GM23338 (cell line): Measurements from ENCODE around the gene MATK. TPM values are rescaled to one million over a fixed set of nuclear protein-coding genes. Genes with fewer than 3 reads are reported as not detected.

ENCODE experiments used
- ATAC-seq: fragments of 200-7000 bp; cut with Tn5 transposase; 3 replicates; pipeline ENCODE4 v1.9.1; 2020
- DNase-seq: peaks from one replicate; pipeline ENCODE4 v3.0.0-alpha.2; 2015; ENCODE audit warnings: low spot score
- H2AFZ ChIP-seq: fragments of 200-600 bp; sonication (generic); 2 replicates; pipeline ENCODE4 v1.8.0; 2016; ENCODE audit warnings: antibody characterized with exemption, mild to moderate bottlenecking, moderate library complexity
- H3F3A ChIP-seq: fragments of 200-600 bp; sonication (generic); replicated peaks from 2 replicates; pipeline ENCODE4 v1.8.0; 2017; ENCODE audit warnings: antibody characterized with exemption, mixed run types, low read depth
- H3K27ac ChIP-seq: fragments of 200-600 bp; sonication (generic); 2 replicates; pipeline ENCODE4 v1.6.1; 2016; ENCODE audit warnings: low read depth
- H3K27me3 ChIP-seq: fragments of 200-600 bp; sonication (generic); 2 replicates; pipeline ENCODE4 v1.8.0; 2016; ENCODE audit warnings: mild to moderate bottlenecking, mixed run types, moderate library complexity; ENCODE audit not compliant: insufficient read depth
- H3K36me3 ChIP-seq: fragments of 200-600 bp; sonication (generic); 2 replicates; pipeline ENCODE4 v1.8.0; 2016; ENCODE audit warnings: mild to moderate bottlenecking; ENCODE audit not compliant: insufficient read depth
- H3K4me1 ChIP-seq: fragments of 200-600 bp; sonication (generic); 2 replicates; pipeline ENCODE4 v1.8.0; 2016; ENCODE audit warnings: mild to moderate bottlenecking, moderate library complexity; ENCODE audit not compliant: insufficient read depth
- H3K4me2 ChIP-seq: fragments of 200-600 bp; sonication (generic); 2 replicates; pipeline ENCODE4 v1.7.1; 2017; ENCODE audit warnings: mixed run types
- H3K4me3 ChIP-seq: fragments of 200-600 bp; sonication (generic); 2 replicates; pipeline ENCODE4 v1.6.1; 2016; ENCODE audit warnings: mixed run types
- H3K79me2 ChIP-seq: fragments of 200-600 bp; sonication (generic); replicated peaks from 2 replicates; pipeline ENCODE4 v1.8.0; 2017; ENCODE audit warnings: mild to moderate bottlenecking; ENCODE audit not compliant: insufficient read depth
- H3K9me2 ChIP-seq: fragments of 200-600 bp; sonication (generic); 2 replicates; pipeline ENCODE4 v1.8.0; 2017; ENCODE audit not compliant: insufficient read depth
- H4K20me1 ChIP-seq: fragments of 200-600 bp; sonication (generic); replicated peaks from 2 replicates; pipeline ENCODE4 v1.8.0; 2017; ENCODE audit warnings: mild to moderate bottlenecking; ENCODE audit not compliant: insufficient read depth
- H3K27ac Mint-ChIP-seq: 2 replicates; pipeline ENCODE4 v1.8.0; 2020; ENCODE audit warnings: inconsistent platforms, mild to moderate bottlenecking, moderate library complexity, mixed read lengths
- H3K27me3 Mint-ChIP-seq: 3 replicates; pipeline ENCODE4 v1.8.0; 2022; ENCODE audit warnings: low read depth, mild to moderate bottlenecking, moderate library complexity, mixed read lengths, inconsistent platforms; ENCODE audit not compliant: insufficient read depth, poor library complexity
- H3K36me3 Mint-ChIP-seq: 3 replicates; pipeline ENCODE4 v1.8.0; 2021; ENCODE audit warnings: low read depth, mild to moderate bottlenecking, inconsistent platforms, moderate library complexity, mixed read lengths
- H3K4me1 Mint-ChIP-seq: 3 replicates; pipeline ENCODE4 v1.8.0; 2020; ENCODE audit warnings: mild to moderate bottlenecking, inconsistent platforms, mixed read lengths
- H3K4me3 Mint-ChIP-seq: 3 replicates; pipeline ENCODE4 v1.8.0; 2021; ENCODE audit warnings: moderate library complexity, mild to moderate bottlenecking, inconsistent platforms, mixed read lengths
- H3K9me3 Mint-ChIP-seq: 3 replicates; pipeline ENCODE4 v1.8.0; 2020; ENCODE audit warnings: moderate library complexity, mild to moderate bottlenecking, inconsistent platforms, mixed read lengths
- CREB1 ChIP-seq: fragments of 250-450 bp; sonication (Bioruptor Pico); IDR thresholded peaks from 2 replicates; pipeline ENCODE4 v1.5.0; 2020; ENCODE audit warnings: low read depth, mild to moderate bottlenecking, moderate library complexity
- ETS1 ChIP-seq: IDR thresholded peaks from 2 replicates; pipeline ENCODE4 v1.6.1; 2016; ENCODE audit warnings: antibody characterized with exemption
- EZH2 ChIP-seq: fragments of 200-600 bp; sonication (generic); IDR thresholded peaks from one replicate; pipeline ENCODE4 v1.8.0; 2017; ENCODE audit warnings: antibody characterized with exemption, mild to moderate bottlenecking, low read depth; ENCODE audit not compliant: unreplicated experiment
- EZH2phosphoT487 ChIP-seq: fragments of 200-600 bp; sonication (generic); IDR thresholded peaks from one replicate; pipeline ENCODE4 v1.8.1; 2018; ENCODE audit warnings: antibody characterized with exemption; ENCODE audit not compliant: unreplicated experiment
- JUNB ChIP-seq: IDR thresholded peaks from one replicate; pipeline ENCODE4 v1.6.1; 2016; ENCODE audit warnings: antibody characterized with exemption; ENCODE audit not compliant: unreplicated experiment
- NANOG ChIP-seq: IDR thresholded peaks from 2 replicates; pipeline ENCODE4 v1.6.1; 2016; ENCODE audit warnings: antibody characterized with exemption, borderline replicate concordance
- REST ChIP-seq: IDR thresholded peaks from one replicate; pipeline ENCODE4 v1.6.1; 2018; ENCODE audit warnings: antibody characterized with exemption; ENCODE audit not compliant: unreplicated experiment
- STAT1 ChIP-seq: IDR thresholded peaks from one replicate; pipeline ENCODE4 v1.6.1; 2016; ENCODE audit warnings: antibody characterized with exemption; ENCODE audit not compliant: unreplicated experiment
- ZNF114 ChIP-seq: fragments of 250-450 bp; sonication (Bioruptor Pico); IDR thresholded peaks from 2 replicates; pipeline ENCODE4 v1.5.0; 2020; ENCODE audit warnings: mild to moderate bottlenecking, moderate library complexity
- ZNF331 ChIP-seq: fragments of 250-450 bp; sonication (Bioruptor Pico); IDR thresholded peaks from 2 replicates; pipeline ENCODE4 v1.5.0; 2020; ENCODE audit warnings: low read depth, mild to moderate bottlenecking, moderate library complexity
- polyA plus RNA-seq: library from polyadenylated mRNA; unstranded; fragments of >200 nt; fragmentation: Nextera tagmentation; extraction: Ambion mirVana; gene quantifications from 2 replicates; pipeline ENCODE4 v1.2.1, GENCODE V29; 2016
- total RNA-seq: library from RNA; depleted of rRNA; stranded (reverse); fragments of >200 nt; shearing (Covaris generic); gene quantifications from 2 replicates; pipeline ENCODE4 v1.2.3, GENCODE V29; 2014
- TF ChIP-seq, protein P1 (sequence below), 2 experiments: fragments of 200-600 bp in 1 of 2; sonication (generic) in 1 of 2; conservative IDR thresholded peaks; 2 replicates each; pipeline versions ENCODE4 v1.5.1 to v1.6.1; 2016 to 2017; ENCODE audit warnings: antibody characterized with exemption in 2 of 2, low read depth in 2 of 2, mild to moderate bottlenecking in 2 of 2, moderate library complexity in 1 of 2
- TF ChIP-seq, protein P2 (sequence below): fragments of 250-450 bp; sonication (Bioruptor Pico); IDR thresholded peaks from 2 replicates; pipeline ENCODE4 v1.5.0; 2020; ENCODE audit warnings: mild to moderate bottlenecking, moderate library complexity

The MATK gene
- total and polyA plus RNA-seq, 2 experiments from 2014 or later, result 13.4 to 21.4 TPM

DNA sequence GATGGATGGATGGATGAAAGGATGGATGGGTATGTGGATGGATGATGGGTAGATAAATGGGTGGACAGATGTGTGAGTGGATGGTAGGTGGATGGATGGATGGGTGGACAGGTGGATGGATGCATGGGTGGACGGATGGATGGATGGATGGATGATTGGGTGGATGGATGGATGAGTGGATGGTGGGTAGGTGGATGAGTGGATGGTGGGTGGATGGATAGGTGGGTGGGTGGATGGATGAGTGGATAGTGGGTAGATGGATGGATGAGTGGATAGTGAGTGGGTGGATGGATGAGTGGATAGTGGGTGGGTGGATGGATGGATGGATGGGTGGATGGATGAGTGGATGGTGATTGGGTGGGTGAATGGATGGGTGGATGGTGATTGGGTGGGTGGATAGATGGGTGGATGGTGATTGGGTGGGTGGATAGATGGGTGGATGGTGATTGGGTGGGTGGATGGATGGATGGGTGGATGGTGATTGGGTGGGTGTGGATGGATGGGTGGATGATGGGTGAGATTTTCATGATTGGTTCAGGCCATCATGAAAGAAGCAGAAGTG is 9.6 kb downstream of the MATK start:
- Mint-ChIP-seq H3K36me3 (peaks cover 9% of the 10 kb centered on the region), H3K4me3 (no peak overlapping the region), H3K27ac (no peak overlapping the region), H3K27me3 (peaks cover 5% of the 10 kb centered on the region), H3K9me3 (peaks cover 15% of the 10 kb centered on the region), H3K4me1 (peaks cover 3% of the 10 kb centered on the region)
- Histone ChIP-seq H2AFZ (no peak overlapping the region), H3K27me3 (no peaks in the 10 kb centered on the region), H3F3A (no peaks in the 10 kb centered on the region), H4K20me1 (no peaks in the 10 kb centered on the region), H3K4me2 (no peak overlapping the region), H3K4me1 (no peaks in the 10 kb centered on the region), H3K4me3 (no peak overlapping the region), H3K36me3 (no peaks in the 10 kb centered on the region; the same call in 1 of the 2 replicates), H3K9me2 (no peaks in the 10 kb centered on the region), H3K27ac (no peak overlapping the region), H3K79me2 (no peaks in the 10 kb centered on the region)
- TF ChIP-seq NANOG (no peak), REST (no peak), EZH2 (no peak), CREB1 (CRISPR knock-in tag) (no peak), JUNB (no peak), ETS1 (no peak), STAT1 (no peak), ZNF331 (CRISPR knock-in tag) (no peak), ZNF114 (CRISPR knock-in tag) (no peak), EZH2phosphoT487 (no peak)
- TF ChIP-seq, protein P1, sequence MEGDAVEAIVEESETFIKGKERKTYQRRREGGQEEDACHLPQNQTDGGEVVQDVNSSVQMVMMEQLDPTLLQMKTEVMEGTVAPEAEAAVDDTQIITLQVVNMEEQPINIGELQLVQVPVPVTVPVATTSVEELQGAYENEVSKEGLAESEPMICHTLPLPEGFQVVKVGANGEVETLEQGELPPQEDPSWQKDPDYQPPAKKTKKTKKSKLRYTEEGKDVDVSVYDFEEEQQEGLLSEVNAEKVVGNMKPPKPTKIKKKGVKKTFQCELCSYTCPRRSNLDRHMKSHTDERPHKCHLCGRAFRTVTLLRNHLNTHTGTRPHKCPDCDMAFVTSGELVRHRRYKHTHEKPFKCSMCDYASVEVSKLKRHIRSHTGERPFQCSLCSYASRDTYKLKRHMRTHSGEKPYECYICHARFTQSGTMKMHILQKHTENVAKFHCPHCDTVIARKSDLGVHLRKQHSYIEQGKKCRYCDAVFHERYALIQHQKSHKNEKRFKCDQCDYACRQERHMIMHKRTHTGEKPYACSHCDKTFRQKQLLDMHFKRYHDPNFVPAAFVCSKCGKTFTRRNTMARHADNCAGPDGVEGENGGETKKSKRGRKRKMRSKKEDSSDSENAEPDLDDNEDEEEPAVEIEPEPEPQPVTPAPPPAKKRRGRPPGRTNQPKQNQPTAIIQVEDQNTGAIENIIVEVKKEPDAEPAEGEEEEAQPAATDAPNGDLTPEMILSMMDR (conservative IDR thresholded peaks at IDR 0.05; ENCODE audit: low read depth in 2 of 2), result no peak
- TF ChIP-seq, protein P2, sequence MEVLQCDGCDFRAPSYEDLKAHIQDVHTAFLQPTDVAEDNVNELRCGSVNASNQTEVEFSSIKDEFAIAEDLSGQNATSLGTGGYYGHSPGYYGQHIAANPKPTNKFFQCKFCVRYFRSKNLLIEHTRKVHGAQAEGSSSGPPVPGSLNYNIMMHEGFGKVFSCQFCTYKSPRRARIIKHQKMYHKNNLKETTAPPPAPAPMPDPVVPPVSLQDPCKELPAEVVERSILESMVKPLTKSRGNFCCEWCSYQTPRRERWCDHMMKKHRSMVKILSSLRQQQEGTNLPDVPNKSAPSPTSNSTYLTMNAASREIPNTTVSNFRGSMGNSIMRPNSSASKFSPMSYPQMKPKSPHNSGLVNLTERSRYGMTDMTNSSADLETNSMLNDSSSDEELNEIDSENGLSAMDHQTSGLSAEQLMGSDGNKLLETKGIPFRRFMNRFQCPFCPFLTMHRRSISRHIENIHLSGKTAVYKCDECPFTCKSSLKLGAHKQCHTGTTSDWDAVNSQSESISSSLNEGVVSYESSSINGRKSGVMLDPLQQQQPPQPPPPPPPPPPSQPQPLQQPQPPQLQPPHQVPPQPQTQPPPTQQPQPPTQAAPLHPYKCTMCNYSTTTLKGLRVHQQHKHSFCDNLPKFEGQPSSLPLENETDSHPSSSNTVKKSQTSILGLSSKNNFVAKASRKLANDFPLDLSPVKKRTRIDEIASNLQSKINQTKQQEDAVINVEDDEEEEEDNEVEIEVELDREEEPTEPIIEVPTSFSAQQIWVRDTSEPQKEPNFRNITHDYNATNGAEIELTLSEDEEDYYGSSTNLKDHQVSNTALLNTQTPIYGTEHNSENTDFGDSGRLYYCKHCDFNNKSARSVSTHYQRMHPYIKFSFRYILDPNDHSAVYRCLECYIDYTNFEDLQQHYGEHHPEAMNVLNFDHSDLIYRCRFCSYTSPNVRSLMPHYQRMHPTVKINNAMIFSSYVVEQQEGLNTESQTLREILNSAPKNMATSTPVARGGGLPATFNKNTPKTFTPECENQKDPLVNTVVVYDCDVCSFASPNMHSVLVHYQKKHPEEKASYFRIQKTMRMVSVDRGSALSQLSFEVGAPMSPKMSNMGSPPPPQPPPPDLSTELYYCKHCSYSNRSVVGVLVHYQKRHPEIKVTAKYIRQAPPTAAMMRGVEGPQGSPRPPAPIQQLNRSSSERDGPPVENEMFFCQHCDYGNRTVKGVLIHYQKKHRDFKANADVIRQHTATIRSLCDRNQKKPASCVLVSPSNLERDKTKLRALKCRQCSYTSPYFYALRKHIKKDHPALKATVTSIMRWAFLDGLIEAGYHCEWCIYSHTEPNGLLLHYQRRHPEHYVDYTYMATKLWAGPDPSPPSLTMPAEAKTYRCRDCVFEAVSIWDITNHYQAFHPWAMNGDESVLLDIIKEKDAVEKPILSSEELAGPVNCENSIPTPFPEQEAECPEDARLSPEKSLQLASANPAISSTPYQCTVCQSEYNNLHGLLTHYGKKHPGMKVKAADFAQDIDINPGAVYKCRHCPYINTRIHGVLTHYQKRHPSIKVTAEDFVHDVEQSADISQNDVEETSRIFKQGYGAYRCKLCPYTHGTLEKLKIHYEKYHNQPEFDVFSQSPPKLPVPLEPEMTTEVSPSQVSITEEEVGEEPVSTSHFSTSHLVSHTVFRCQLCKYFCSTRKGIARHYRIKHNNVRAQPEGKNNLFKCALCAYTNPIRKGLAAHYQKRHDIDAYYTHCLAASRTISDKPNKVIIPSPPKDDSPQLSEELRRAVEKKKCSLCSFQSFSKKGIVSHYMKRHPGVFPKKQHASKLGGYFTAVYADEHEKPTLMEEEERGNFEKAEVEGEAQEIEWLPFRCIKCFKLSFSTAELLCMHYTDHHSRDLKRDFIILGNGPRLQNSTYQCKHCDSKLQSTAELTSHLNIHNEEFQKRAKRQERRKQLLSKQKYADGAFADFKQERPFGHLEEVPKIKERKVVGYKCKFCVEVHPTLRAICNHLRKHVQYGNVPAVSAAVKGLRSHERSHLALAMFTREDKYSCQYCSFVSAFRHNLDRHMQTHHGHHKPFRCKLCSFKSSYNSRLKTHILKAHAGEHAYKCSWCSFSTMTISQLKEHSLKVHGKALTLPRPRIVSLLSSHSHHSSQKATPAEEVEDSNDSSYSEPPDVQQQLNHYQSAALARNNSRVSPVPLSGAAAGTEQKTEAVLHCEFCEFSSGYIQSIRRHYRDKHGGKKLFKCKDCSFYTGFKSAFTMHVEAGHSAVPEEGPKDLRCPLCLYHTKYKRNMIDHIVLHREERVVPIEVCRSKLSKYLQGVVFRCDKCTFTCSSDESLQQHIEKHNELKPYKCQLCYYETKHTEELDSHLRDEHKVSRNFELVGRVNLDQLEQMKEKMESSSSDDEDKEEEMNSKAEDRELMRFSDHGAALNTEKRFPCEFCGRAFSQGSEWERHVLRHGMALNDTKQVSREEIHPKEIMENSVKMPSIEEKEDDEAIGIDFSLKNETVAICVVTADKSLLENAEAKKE (CRISPR knock-in tag), result no peak
- DNase-seq (no peak), ATAC-seq (no peak)
